H9 (cell line): Measurements from ENCODE around the gene CFAP97D1. TPM values are rescaled to one million over a fixed set of nuclear protein-coding genes. Genes with fewer than 3 reads are reported as not detected.

Experiments
- DNase-seq: peaks from one replicate; pipeline ENCODE4 v3.0.0-alpha.2; 2017
- H2AFZ ChIP-seq: one replicate; pipeline ENCODE4 v1.6.1; 2013; ENCODE audit warnings: mild to moderate bottlenecking, low read length, control low read depth, moderate library complexity
- H2AK5ac ChIP-seq: 2 replicates; pipeline ENCODE4 v1.6.1; 2013; ENCODE audit warnings: low read length, control low read depth, mixed read lengths; ENCODE audit not compliant: insufficient read length
- H2BK120ac ChIP-seq: one replicate; pipeline ENCODE4 v1.6.1; 2013; ENCODE audit warnings: low read depth, mild to moderate bottlenecking, low read length, control low read depth, inconsistent platforms; ENCODE audit not compliant: poor library complexity, severe bottlenecking
- H2BK12ac ChIP-seq: 2 replicates; pipeline ENCODE4 v1.6.1; 2013; ENCODE audit warnings: low read length, control low read depth, mixed read lengths, low read depth; ENCODE audit not compliant: insufficient read length
- H2BK15ac ChIP-seq: 2 replicates; pipeline ENCODE4 v1.6.1; 2013; ENCODE audit warnings: low read depth, low read length, control low read depth
- H2BK20ac ChIP-seq: one replicate; pipeline ENCODE4 v1.6.1; 2013; ENCODE audit warnings: low read depth, mild to moderate bottlenecking, low read length, control low read depth, inconsistent platforms; ENCODE audit not compliant: poor library complexity, severe bottlenecking
- H2BK5ac ChIP-seq: 2 replicates; pipeline ENCODE4 v1.6.1; 2013; ENCODE audit warnings: low read length, control low read depth, mixed read lengths; ENCODE audit not compliant: insufficient read length
- H3K14ac ChIP-seq: 2 replicates; pipeline ENCODE4 v1.6.1; 2013; ENCODE audit warnings: low read length, control low read depth; ENCODE audit not compliant: insufficient read depth
- H3K18ac ChIP-seq: 2 replicates; pipeline ENCODE4 v1.6.1; 2013; ENCODE audit warnings: low read depth, mild to moderate bottlenecking, mixed read lengths, low read length, control low read depth; ENCODE audit not compliant: insufficient read length
- H3K23ac ChIP-seq: 2 replicates; pipeline ENCODE4 v1.6.1; 2013; ENCODE audit warnings: low read length, control low read depth, mixed read lengths, low read depth; ENCODE audit not compliant: insufficient read length
- H3K23me2 ChIP-seq: 2 replicates; pipeline ENCODE4 v1.6.1; 2013; ENCODE audit warnings: low read depth, mild to moderate bottlenecking, mixed read lengths, low read length, control low read depth; ENCODE audit not compliant: insufficient read length, poor library complexity, severe bottlenecking
- H3K27ac ChIP-seq: 2 replicates; pipeline ENCODE4 v1.5.1; 2013; ENCODE audit warnings: low read length, control low read depth, mixed read lengths, low read depth; ENCODE audit not compliant: insufficient read length
- H3K27me3 ChIP-seq: 2 replicates; pipeline ENCODE4 v1.6.1; 2013; ENCODE audit warnings: low read length, control low read depth, inconsistent platforms; ENCODE audit not compliant: insufficient read depth
- H3K4ac ChIP-seq: 2 replicates; pipeline ENCODE4 v1.6.1; 2013; ENCODE audit warnings: low read depth, mild to moderate bottlenecking, control low read depth, inconsistent platforms, low read length, moderate library complexity
- H3K4me1 ChIP-seq: 2 replicates; pipeline ENCODE4 v1.6.1; 2013; ENCODE audit warnings: low read length, control low read depth, inconsistent platforms; ENCODE audit not compliant: insufficient read depth
- H3K4me2 ChIP-seq: 2 replicates; pipeline ENCODE4 v1.6.1; 2013; ENCODE audit warnings: low read length, control low read depth, mixed read lengths; ENCODE audit not compliant: insufficient read length, insufficient read depth
- H3K56ac ChIP-seq: 2 replicates; pipeline ENCODE4 v1.6.1; 2013; ENCODE audit warnings: low read depth, mild to moderate bottlenecking, mixed read lengths, low read length, control low read depth; ENCODE audit not compliant: insufficient read length
- H3K79me1 ChIP-seq: 2 replicates; pipeline ENCODE4 v1.6.1; 2013; ENCODE audit warnings: low read depth, mild to moderate bottlenecking, moderate library complexity, low read length, control low read depth, inconsistent platforms; ENCODE audit not compliant: insufficient read depth, poor library complexity, severe bottlenecking
- H3K79me2 ChIP-seq: 2 replicates; pipeline ENCODE4 v1.6.1; 2013; ENCODE audit warnings: low read length, control low read depth, inconsistent platforms; ENCODE audit not compliant: insufficient read depth
- H3K9ac ChIP-seq: 2 replicates; pipeline ENCODE4 v1.6.1; 2013; ENCODE audit warnings: low read length, control low read depth, mixed read lengths; ENCODE audit not compliant: insufficient read length; ENCODE audit errors: extremely low read depth
- H3K9me3 ChIP-seq: one replicate; pipeline ENCODE4 v1.6.1; 2013; ENCODE audit warnings: low read depth, low read length, inconsistent platforms; ENCODE audit not compliant: control insufficient read depth
- H3T11ph ChIP-seq: one replicate; pipeline ENCODE4 v1.6.1; 2013; ENCODE audit warnings: mild to moderate bottlenecking, low read length, control low read depth, inconsistent platforms
- H4K20me1 ChIP-seq: one replicate; pipeline ENCODE4 v1.6.1; 2013; ENCODE audit not compliant: control insufficient read depth, insufficient read length, insufficient read depth
- H4K5ac ChIP-seq: 2 replicates; pipeline ENCODE4 v1.6.1; 2013; ENCODE audit warnings: low read depth, mild to moderate bottlenecking, mixed read lengths, low read length, control low read depth; ENCODE audit not compliant: insufficient read length
- H4K8ac ChIP-seq: replicated peaks from 2 replicates; pipeline ENCODE4 v1.6.1; 2013; ENCODE audit warnings: low read length, control low read depth, mixed read lengths, low read depth; ENCODE audit not compliant: insufficient read length
- H4K91ac ChIP-seq: 2 replicates; pipeline ENCODE4 v1.6.1; 2013; ENCODE audit warnings: low read depth, mild to moderate bottlenecking, moderate library complexity, mixed read lengths, low read length, control low read depth; ENCODE audit not compliant: insufficient read length
- H3K27ac Mint-ChIP-seq, 3 experiments: 2 replicates in 2 of 3; 3 replicates in 1 of 3; pipeline ENCODE4 v1.8.0; 2020 to 2021; ENCODE audit warnings: mixed read lengths in 3 of 3, mild to moderate bottlenecking in 1 of 3, moderate library complexity in 1 of 3
- H3K27me3 Mint-ChIP-seq: 2 replicates; pipeline ENCODE4 v1.8.0; 2021; ENCODE audit warnings: low read depth, mild to moderate bottlenecking, moderate library complexity, mixed read lengths
- H3K36me3 Mint-ChIP-seq, 3 experiments: 2 replicates in 2 of 3; 3 replicates in 1 of 3; pipeline ENCODE4 v1.8.0; 2020 to 2021; ENCODE audit warnings: low read depth in 3 of 3, mixed read lengths in 3 of 3; ENCODE audit not compliant: insufficient read depth in 1 of 3
- H3K4me1 Mint-ChIP-seq, 2 experiments: 2 replicates each; pipeline ENCODE4 v1.8.0; 2020; ENCODE audit warnings: mixed read lengths in 2 of 2
- H3K4me3 Mint-ChIP-seq, 2 experiments: 2 replicates in 1 of 2; 3 replicates in 1 of 2; pipeline ENCODE4 v1.8.0; 2020 to 2021; ENCODE audit warnings: mild to moderate bottlenecking in 2 of 2, mixed read lengths in 2 of 2, moderate library complexity in 1 of 2
- H3K9me3 Mint-ChIP-seq, 2 experiments: 2 replicates in 1 of 2; 3 replicates in 1 of 2; pipeline ENCODE4 v1.8.0; 2020; ENCODE audit warnings: mild to moderate bottlenecking in 2 of 2, mixed read lengths in 2 of 2, moderate library complexity in 1 of 2
- WGBS: extraction: QIAGEN DNeasy Blood & Tissue Kit; methylation state at CpG from one replicate; pipeline ENCODE4 v1.1.7; 2013; ENCODE audit warnings: missing lambda C conversion rate, low lambda C conversion rate, mixed read lengths; ENCODE audit not compliant: insufficient read length; ENCODE audit errors: extremely low coverage; 5-methylcytosine and 5-hydroxymethylcytosine counted together
- total RNA-seq: library from RNA; stranded (reverse); gene quantifications from 2 replicates; pipeline ENCODE4 v1.2.1, GENCODE V29; 2021
- TF ChIP-seq, protein P1 (sequence below): fragments of 200-600 bp; sonication (generic); conservative IDR thresholded peaks from 3 replicates; pipeline ENCODE4 v1.8.0; 2021; ENCODE audit warnings: antibody characterized with exemption, mild to moderate bottlenecking

The CFAP97D1 gene
- total RNA-seq, 1 experiment from 2014 or later, result not detected

GRCh38 chr17:43782913-43783680 is 2.9 kb downstream of the CFAP97D1 start:
- no peak overlapping the region for H3K27ac ChIP-seq
- H3K9ac ChIP-seq, result no peak overlapping the region
- no CpG with 5 or more reads among the region's 15 CpGs for WGBS
- no peak overlapping the region for H2BK5ac ChIP-seq
- no peaks in the 10 kb centered on the region for H3K79me1 ChIP-seq
- H3K14ac ChIP-seq, result no peak overlapping the region
- H4K91ac ChIP-seq, result no peak overlapping the region
- H4K8ac ChIP-seq, result no peak overlapping the region
- H3K18ac ChIP-seq, result no peak overlapping the region
- TF ChIP-seq, protein P1, sequence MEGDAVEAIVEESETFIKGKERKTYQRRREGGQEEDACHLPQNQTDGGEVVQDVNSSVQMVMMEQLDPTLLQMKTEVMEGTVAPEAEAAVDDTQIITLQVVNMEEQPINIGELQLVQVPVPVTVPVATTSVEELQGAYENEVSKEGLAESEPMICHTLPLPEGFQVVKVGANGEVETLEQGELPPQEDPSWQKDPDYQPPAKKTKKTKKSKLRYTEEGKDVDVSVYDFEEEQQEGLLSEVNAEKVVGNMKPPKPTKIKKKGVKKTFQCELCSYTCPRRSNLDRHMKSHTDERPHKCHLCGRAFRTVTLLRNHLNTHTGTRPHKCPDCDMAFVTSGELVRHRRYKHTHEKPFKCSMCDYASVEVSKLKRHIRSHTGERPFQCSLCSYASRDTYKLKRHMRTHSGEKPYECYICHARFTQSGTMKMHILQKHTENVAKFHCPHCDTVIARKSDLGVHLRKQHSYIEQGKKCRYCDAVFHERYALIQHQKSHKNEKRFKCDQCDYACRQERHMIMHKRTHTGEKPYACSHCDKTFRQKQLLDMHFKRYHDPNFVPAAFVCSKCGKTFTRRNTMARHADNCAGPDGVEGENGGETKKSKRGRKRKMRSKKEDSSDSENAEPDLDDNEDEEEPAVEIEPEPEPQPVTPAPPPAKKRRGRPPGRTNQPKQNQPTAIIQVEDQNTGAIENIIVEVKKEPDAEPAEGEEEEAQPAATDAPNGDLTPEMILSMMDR, result no peak
- no peaks in the 10 kb centered on the region for H3K27me3 ChIP-seq
- H3K56ac ChIP-seq, result no peak overlapping the region
- Mint-ChIP-seq H3K27me3 (peaks cover 31% of the 10 kb centered on the region), H3K4me3 (no peak overlapping the region), H3K9me3 (no peaks in the 10 kb centered on the region), H3K36me3 (no peaks in the 10 kb centered on the region), H3K4me1 (peaks cover 11 to 12% of the 10 kb centered on the region in 2 experiments), H3K27ac (no peak overlapping the region)
- no peak overlapping the region for H2BK20ac ChIP-seq
- no peaks in the 10 kb centered on the region for H3K9me3 ChIP-seq
- H3K4me2 ChIP-seq, result no peak overlapping the region
- no peak overlapping the region for H2AK5ac ChIP-seq
- no peak for DNase-seq
- no peak overlapping the region for H2BK120ac ChIP-seq
- H4K20me1 ChIP-seq, result no peaks in the 10 kb centered on the region
- H3T11ph ChIP-seq, result no peak overlapping the region
- no peak overlapping the region for H3K23ac ChIP-seq
- H2BK12ac ChIP-seq, result no peak overlapping the region
- H3K4me1 ChIP-seq, result no peaks in the 10 kb centered on the region
- peaks cover 5% of the 10 kb centered on the region for H3K23me2 ChIP-seq
- no peak overlapping the region for H4K5ac ChIP-seq
- no peaks in the 10 kb centered on the region for H3K79me2 ChIP-seq
- H2AFZ ChIP-seq, result no peak overlapping the region
- H2BK15ac ChIP-seq, result no peak overlapping the region
- no peak overlapping the region for H3K4ac ChIP-seq
